SK-N-DZ (cell line): Measurements from ENCODE around the gene KASH5.
A peak's percentile ranks its signal among the peaks of the same experiment; 100 is the strongest.
"Not testable (repeated sequence)": the region's sequence is repeated elsewhere in the genome, so short reads cannot be mapped to it uniquely, and the experiment has no call there.

Experiments used
- DNase-seq: peaks from one replicate; pipeline ENCODE4 v3.0.0-alpha.2; 2015; ENCODE audit warnings: low spot score

KASH5 gene

GRCh38 chr19:49435670-49436069 lies 47.6 kb downstream of the KASH5 start:
- no peak for DNase-seq

- DNase-seq = no peak
Measured at GRCh38 chr19:49436381-49437017, 48.5 kb downstream of the KASH5 start.

GRCh38 chr19:49437231-49437630 lies 49.2 kb downstream of the KASH5 start:
- DNase-seq = no peak

DNA sequence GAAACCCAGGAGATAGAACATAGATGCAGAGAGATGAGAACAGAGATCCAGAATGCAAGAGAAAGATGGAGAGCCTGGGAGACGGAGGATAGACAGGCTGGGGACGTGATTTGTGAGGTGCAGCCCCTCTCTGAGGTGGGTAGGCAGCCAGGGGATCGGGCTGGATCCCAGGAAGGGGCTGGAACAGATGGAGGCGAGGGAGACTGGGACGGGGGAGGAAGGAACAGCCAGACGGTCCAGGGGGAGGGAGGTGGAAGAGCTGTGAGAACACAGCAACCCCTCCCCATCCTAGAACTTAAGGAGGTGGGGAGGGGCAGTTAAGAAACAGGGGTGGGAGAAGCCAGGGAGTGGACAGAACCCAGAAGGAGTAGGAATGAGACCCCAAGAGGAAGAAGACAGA lies 50.2 kb downstream of the KASH5 start:
- DNase-seq = no peak

- DNase-seq = no peak
Measured at GRCh38 chr19:49439836-49440235, 51.8 kb downstream of the KASH5 start.

DNA sequence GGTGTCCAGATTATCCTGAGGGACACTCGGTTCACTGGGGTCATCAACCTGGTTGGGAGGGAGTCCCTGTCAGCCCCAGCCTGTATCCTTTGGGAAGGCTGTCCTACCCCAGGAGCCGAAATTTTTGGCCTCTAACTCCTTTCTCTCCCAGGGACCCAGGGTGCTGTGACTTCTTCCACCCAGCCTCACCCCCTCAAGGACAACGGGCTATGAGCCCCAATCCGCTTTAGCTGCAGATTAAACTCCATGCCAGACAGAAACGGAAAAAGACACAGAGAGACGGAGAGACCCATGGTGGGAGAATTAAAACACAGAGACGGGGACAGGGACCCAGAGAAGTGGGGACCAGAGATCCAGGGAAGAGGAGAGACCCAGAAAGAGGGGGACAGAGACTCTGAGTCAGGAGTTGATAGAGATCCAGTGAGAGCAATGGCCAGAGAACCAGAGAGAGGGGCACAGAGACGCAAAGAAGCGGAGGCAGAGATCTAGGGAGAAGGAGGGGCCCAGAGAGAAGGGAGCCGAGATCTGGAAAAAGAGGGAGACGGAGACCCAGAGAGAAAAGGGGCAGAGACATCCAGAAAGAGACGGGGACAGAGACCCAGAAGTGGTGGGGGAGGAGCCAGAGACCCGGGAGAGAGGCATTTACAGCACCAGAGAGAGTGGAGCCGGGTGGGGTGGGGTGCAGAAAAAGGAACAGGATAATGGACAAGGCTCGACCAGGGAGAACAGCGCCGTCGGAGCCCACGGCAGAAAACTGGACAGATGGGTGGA lies 52.6 kb downstream of the KASH5 start:
- no peak for DNase-seq

DNA sequence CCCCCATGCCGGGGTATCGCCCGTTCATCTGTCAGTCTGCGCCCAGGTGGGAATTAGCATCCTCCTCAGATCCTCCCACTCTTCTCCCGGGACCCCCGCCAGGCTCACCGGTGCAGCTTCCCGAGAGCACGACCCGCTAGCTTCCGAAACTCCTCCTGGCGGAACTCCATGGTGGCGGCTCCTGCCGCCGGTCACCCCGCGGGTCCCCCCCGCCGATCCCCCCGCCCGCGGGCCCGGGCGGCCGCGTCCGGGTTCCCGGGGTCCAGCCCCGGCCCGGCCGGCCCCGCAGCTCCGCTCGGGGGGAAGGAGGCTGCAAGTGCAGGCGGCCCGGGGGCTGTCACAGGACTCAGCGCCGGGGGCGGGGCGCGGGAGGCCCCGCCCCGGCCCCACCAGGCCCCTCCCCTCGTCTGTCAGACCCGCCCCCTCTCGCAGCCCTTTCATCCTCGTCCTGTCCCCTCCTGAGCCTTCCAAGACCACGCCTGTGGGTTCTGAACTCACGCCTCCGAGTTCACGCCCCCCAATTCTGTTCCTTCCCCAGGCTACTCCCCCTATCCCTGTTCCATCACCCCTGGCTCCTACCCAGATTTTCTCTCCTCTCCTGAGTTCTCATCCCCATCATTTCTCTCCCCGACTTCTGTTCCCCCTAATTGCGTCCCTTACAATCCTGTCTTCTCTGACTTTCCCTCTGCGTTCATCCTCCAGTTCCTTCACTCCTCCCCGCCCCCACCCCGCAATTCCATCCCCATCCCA lies 53.3 kb downstream of the KASH5 start, which contains the start of gene SLC17A7:
TSS of gene SLC17A7 (minus strand) at position 318 of the 750 bp plus-strand sequence. CDS start at position 170, 148 bp downstream.
- no peak for DNase-seq

DNA sequence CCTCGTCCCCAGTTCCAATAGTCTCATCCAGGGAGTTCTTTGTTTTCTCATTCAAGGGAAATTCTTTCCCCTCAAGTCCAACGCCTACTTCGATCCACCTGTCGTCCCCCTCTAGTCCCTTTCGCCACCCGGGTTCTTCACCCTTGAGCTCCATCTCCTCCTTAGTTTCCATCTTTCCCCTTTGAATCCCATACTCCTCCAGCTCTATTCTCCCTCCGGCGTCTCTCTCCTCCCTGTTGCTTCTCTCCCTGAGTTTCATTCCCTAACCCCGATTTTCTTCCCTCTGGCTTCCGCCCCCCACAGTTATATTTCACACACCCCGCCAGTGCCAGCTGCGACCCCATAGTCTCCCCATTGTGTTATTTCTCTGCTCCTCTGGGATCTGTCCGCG lies 53.9 kb downstream of the KASH5 start:
- no peak for DNase-seq

- no peak for DNase-seq
Measured at GRCh38 chr19:49442354-49442753, 54.3 kb downstream of the KASH5 start.

DNA sequence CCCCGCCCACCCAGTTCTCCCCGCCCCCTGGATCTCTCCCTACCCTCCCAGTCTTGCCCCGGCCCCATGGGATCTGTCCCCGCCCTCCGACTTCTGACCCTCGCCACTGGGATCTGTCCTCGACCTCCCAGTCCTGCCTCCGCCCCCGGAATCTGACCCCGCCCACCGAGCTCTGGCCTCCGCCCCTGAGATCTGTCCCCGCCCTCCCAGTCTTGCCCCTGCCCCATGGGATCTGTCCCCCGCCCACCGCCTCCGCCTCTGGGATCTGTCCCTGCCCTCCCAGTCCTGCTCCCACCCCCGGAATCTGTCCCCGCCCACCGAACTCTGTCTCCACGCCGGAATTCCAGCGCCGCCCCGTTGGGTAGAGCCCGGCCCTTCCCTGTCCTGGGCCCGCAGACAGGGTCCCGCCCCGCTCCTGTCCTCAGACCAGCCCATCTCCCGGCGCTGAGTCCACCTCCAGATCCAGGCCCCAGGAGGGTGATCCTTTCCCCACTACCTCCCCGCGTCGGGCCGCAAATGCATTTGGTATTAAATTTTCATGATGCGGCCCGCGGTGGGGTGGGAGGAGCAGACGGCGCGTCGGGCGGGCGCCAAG lies 54.8 kb downstream of the KASH5 start:
- DNase-seq = peak; percentile 74

DNA sequence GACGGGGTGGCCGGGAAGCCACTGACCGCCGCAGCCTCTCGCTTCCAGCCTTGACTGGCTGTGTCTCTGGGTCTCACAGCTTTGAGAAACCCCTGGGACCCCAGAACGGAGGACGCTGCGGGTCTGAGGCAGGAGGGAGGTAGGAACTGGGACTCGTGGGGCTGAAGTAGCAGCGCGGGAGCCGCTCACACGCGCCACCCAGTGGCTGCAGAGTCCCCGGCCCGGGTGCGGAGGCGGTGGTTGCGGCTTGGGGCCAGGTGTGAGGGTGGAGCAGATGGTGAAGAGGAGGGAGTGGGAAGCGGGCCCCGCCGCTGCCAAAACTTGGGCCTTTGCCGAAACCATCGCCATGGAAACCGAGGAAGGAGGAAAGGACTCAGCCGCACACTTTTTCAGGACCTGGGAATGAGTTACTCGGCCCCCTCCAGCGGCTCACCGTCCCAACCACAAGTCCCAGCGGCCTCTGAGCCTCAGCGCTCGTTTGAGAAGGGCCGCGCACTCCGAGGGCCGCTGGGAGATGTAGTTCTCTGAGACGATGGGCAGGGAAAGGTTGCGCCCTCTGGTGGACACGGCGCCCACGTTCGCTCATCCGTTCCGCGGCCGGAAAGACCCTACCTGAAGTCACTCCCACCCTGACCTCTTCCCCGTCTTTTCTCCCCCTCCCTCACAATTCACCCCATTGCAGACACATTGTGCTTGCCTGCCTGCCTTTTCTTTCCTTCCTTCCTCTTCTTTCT lies 55.5 kb downstream of the KASH5 start:
- DNase-seq = peak; percentile 89

DNA sequence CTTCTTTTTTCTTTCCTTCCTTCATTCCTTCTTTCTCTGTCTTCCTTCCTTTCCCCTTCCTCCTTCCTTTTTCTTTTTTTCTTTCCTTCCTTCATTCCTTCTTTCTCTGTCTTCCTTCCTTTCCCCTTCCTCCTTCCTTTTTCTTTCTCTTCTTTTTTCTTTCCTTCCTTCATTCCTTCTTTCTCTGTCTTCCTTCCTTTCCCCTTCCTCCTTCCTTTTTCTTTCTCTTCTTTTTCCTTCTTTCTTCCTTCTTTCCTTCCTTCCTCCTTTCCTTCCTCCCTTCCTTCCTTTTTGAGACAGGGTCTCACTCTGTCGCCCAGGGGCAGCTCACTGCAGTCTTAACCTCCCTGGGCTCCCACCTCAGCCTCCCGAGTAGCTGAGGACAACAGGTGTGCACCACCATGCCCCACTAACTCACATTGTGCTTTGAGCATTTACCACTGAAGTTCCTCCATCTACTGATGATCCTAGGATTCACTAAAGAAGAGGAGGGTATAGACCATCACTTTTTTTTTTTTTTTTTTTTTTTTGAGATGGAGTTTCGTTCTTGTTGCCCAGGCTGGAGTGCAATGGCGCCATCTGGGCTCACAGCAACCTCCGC lies 56.2 kb downstream of the KASH5 start:
- DNase-seq = not testable (repeated sequence)

DNA sequence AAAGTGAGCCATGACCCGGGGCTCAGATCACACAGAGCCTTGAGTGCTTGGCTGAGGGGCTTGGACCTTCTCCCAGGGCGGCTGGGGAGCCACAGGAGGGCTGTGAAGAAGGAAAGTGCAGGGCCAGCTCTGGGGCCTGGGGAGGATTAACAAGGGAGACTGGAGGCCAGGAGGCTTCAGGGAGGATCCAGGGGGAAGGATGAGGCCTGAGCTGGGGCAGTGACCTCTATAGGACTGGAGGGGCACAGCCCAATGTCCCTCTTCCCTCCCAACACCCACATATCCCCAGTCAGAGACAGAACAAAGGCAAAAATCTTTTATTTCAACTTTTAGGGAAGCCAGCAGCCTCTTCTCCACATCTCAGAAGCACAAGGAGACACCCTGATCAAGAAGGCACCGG lies 57.9 kb downstream of the KASH5 start:
- DNase-seq = no peak

GRCh38 chr19:49447485-49448431 lies 59.7 kb downstream of the KASH5 start:
- DNase-seq = peak; percentile 24

- DNase-seq = no peak
Measured at GRCh38 chr19:49448432-49448786, 60.4 kb downstream of the KASH5 start.

DNA sequence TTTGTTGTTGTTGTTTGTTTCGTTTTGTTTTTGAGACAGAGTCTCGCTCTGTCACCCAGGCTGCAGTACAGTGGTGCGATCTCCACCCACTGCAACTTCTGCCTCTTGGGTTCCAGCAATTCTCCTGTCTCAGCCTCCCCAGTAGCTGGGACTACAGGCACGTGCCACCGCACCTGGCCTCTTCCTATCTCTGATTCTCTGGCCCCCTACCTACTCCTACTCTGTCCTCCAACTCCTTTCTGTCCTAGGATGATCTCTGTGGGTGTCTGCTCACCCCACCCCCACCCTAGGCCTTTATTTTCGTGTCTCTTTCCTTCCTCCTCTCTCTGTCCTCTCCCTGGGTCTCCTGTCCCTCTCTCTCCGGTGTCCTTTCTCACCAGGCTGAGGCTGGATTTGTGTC lies 62.4 kb downstream of the KASH5 start:
- no peak for DNase-seq

- DNase-seq = peak; percentile 98
Measured at GRCh38 chr19:49451430-49452181, 63.6 kb downstream of the KASH5 start, which contains the start of gene PIH1D1. PIH1D1 (minus strand) TSS chr19:49451814; CDS start chr19:49451574, 240 bp downstream.

- DNase-seq = peak; percentile 94
Measured at GRCh38 chr19:49453013-49453756, 65.1 kb downstream of the KASH5 start, which contains the start of gene ALDH16A1. ALDH16A1 (plus strand) TSS chr19:49453225; CDS start chr19:49453332, 107 bp downstream.
